ENCODE data around the gene KSR2. TPM values are rescaled to one million over a fixed set of nuclear protein-coding genes. Genes with fewer than 3 reads are reported as not detected.

The KSR2 gene
- total RNA-seq, 2 experiments from 2014 or later: 0.14 to 0.16 TPM

- ChIA-PET CTCF (no interaction called here), POLR2A (no interaction called here)
- H3K27ac Mint-ChIP-seq: no peak overlapping the region
- DNase-seq (no peak), ATAC-seq (no peak)
- no peaks in the 10 kb centered on the region for H3K9me3 Mint-ChIP-seq (ENCODE audit: low read depth)
- no peaks in the 10 kb centered on the region for H3K4me1 Mint-ChIP-seq
- no peak overlapping the region for H3K4me3 Mint-ChIP-seq
- intact Hi-C loops (cut with DNase I, micrococcal nuclease): no loop called here
- no peaks in the 10 kb centered on the region for H3K36me3 Mint-ChIP-seq (ENCODE audit: low read depth)
- H3K27me3 Mint-ChIP-seq: no peaks in the 10 kb centered on the region
These were observed 471.4 kb downstream of the KSR2 start for GRCh38 chr12:117497407-117497806.

GRCh38 chr12:117494833-117495655, 473.7 kb downstream of the KSR2 start:
- ChIA-PET CTCF (no interaction called here), POLR2A (no interaction called here)
- no peaks in the 10 kb centered on the region for H3K36me3 Mint-ChIP-seq (ENCODE audit: low read depth)
- H3K4me1 Mint-ChIP-seq: no peaks in the 10 kb centered on the region
- H3K27ac Mint-ChIP-seq: no peak overlapping the region
- intact Hi-C loops (cut with DNase I, micrococcal nuclease): no loop called here
- H3K27me3 Mint-ChIP-seq: no peaks in the 10 kb centered on the region
- DNase-seq (no peak), ATAC-seq (no peak)
- H3K4me3 Mint-ChIP-seq: no peak overlapping the region
- no peaks in the 10 kb centered on the region for H3K9me3 Mint-ChIP-seq (ENCODE audit: low read depth)

DNA sequence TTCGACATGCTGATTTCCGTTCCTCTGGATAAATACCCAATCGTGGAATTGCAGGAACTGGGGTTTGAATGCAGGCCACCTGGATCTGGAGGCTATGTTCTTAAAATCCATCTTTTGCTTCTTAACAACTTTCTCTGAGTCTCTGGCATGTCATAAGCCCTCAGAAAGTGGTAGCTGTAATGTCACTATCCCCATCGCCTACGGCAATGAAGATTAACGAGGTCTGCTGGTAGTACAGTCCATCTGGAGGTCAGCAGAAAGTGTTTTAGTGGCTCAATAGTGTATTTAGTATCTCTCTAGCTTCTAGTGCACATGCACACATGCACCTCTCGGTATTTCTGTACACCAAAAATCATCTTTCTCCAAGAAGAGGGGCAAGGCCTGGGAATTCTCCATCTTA, 477.1 kb downstream of the KSR2 start:
- Mint-ChIP-seq H3K4me3 (no peak overlapping the region), H3K4me1 (no peaks in the 10 kb centered on the region), H3K9me3 (ENCODE audit: low read depth) (no peaks in the 10 kb centered on the region), H3K27me3 (no peaks in the 10 kb centered on the region), H3K36me3 (ENCODE audit: low read depth) (no peaks in the 10 kb centered on the region), H3K27ac (no peak overlapping the region)
- POLR2A ChIA-PET: no interaction called here
- CTCF ChIA-PET: no interaction called here
- no peak for ATAC-seq
- no peak for DNase-seq
- intact Hi-C loops (cut with DNase I, micrococcal nuclease): no loop called here

GRCh38 chr12:117490130-117490529, 478.7 kb downstream of the KSR2 start:
- no peak for DNase-seq
- no peak overlapping the region for H3K4me3 Mint-ChIP-seq
- no peaks in the 10 kb centered on the region for H3K4me1 Mint-ChIP-seq
- no peaks in the 10 kb centered on the region for H3K27me3 Mint-ChIP-seq
- H3K36me3 Mint-ChIP-seq (ENCODE audit: low read depth): no peaks in the 10 kb centered on the region
- intact Hi-C loops (cut with DNase I, micrococcal nuclease): no loop called here
- H3K27ac Mint-ChIP-seq: no peak overlapping the region
- no peak for ATAC-seq
- CTCF ChIA-PET: no interaction called here
- POLR2A ChIA-PET: no interaction called here
- no peaks in the 10 kb centered on the region for H3K9me3 Mint-ChIP-seq (ENCODE audit: low read depth)

DNA sequence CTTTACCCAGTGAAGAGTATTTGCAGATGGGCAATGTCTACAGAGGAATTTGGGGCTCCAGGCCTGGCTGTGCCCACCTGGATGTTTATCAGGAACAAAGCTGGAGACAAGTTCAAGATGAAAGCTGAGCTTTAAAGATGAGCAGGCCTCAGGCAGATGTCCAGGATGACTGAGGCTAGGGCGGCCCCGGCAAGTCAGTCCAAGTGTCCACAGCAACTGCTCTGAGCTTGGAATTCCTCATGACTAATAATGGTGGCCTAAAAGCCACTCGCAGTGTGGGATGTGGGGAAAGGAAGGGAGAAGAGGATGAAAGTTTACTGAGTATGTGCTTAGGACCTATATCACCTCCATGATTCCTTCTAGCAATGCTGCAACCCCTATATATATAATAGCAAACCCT, 479.1 kb downstream of the KSR2 start:
- Mint-ChIP-seq H3K9me3 (ENCODE audit: low read depth) (no peaks in the 10 kb centered on the region), H3K4me1 (no peaks in the 10 kb centered on the region), H3K27me3 (no peaks in the 10 kb centered on the region), H3K4me3 (no peak overlapping the region), H3K36me3 (ENCODE audit: low read depth) (no peaks in the 10 kb centered on the region), H3K27ac (no peak overlapping the region)
- no peak for ATAC-seq
- no peak for DNase-seq
- POLR2A ChIA-PET: no interaction called here
- intact Hi-C loops (cut with DNase I, micrococcal nuclease): no loop called here
- CTCF ChIA-PET: no interaction called here

DNA sequence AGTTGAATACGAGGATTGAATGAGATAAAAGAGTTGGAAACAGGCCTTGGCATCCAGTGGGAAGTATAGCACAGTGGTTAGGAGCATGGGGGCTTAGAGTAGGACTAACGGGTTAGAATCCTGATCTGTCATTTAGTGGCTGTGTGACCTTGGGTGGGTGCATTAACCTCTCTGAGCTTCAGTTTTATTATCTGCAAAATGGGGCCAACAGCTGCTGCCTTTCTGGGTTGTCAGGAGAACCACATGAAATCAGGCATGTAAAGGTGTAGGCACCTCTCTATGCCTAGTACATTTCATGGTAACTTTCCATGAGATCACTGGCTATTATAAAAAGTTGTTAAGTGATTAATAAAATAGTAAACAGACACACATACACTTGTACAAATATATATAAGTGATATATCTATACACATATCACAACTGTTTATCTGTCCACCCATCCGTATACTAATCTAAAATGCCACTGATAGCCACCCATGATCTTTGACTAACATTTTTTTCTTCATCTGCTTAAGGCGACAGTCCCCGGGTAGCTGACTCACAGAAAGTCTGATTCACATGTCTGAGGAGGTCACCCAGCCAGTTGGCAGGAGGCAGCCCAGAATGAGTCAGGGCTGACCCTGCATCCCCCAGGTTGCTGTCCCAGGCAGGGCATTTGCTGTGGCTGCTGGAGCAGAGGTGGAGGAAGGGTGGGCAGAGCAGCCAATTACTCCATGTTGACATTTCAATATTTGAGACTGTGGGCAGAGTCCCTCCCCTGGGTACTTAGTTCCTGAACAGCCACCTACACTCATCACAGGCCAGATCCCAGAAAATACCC, 481.7 kb downstream of the KSR2 start:
- ATAC-seq (no peak), DNase-seq (no peak)
- intact Hi-C loops (cut with DNase I, micrococcal nuclease): no loop called here
- H3K27me3 Mint-ChIP-seq: no peaks in the 10 kb centered on the region
- ChIA-PET POLR2A (no interaction called here), CTCF (no interaction called here)
- H3K27ac Mint-ChIP-seq: no peak overlapping the region
- H3K4me1 Mint-ChIP-seq: no peaks in the 10 kb centered on the region
- H3K9me3 Mint-ChIP-seq (ENCODE audit: low read depth): no peaks in the 10 kb centered on the region
- no peaks in the 10 kb centered on the region for H3K36me3 Mint-ChIP-seq (ENCODE audit: low read depth)
- no peak overlapping the region for H3K4me3 Mint-ChIP-seq

DNA sequence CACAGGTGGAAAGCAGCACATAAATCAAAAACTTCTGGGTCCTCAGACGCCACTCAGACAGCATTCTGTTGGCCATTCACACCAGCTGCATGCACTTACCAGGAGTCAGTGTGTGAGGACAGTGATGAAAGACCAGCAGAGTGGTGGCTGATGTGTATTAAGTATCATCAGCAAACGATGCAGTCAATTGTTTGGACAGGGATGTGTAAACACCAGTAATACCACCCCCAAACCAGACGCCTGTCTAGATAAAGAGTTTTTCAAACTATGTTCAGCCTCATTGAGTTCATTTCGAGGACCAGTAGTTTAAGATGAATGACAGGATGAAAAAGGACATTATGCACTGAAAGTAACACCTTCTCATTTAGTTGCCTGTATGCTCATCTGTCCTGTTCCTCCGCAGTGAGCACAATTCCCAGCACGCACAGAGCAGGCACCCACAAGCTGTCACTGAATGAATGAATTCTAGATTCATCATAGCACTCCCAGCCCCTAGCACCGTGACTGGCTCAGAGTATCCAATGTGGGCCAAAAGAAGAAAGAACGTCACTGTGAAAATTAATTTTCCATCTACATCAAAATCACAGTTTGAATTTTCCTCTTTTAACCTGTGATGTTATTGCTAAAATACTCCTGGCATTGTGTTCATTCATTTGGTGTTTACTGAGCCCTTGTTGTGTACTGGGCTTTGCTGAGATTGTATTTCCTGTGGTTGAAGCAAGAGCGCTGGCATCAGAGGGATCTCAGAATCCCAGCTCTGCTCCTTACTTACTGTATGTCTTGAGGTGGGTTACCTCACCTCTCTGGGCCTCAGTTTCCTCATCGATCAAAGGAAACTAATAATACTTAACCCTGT, 482.6 kb downstream of the KSR2 start:
- Mint-ChIP-seq H3K27me3 (no peaks in the 10 kb centered on the region), H3K27ac (no peak overlapping the region), H3K9me3 (ENCODE audit: low read depth) (no peaks in the 10 kb centered on the region), H3K4me3 (no peak overlapping the region), H3K36me3 (ENCODE audit: low read depth) (no peaks in the 10 kb centered on the region), H3K4me1 (no peaks in the 10 kb centered on the region)
- no peak for DNase-seq
- intact Hi-C loops (cut with DNase I, micrococcal nuclease): no loop called here
- POLR2A ChIA-PET: no interaction called here
- CTCF ChIA-PET: no interaction called here
- ATAC-seq: no peak

DNA sequence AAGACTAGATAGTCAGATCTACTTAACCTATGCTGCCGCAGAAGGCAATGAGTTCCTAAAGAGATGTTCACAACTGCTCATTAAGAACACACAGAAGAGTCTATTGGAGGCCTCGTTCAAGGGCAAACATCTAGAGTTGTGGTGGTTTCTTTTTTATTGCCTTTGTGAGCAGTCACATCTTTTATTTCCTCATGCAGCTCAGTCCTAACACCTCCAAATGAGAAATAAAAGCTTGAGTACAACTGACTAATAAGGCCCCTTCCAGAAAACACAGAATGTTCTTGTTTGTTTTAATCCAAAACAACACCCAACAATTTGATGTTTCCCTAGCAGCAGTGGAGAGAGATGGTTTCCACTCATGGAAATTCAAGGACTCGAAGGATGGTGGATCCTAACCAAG, 483.9 kb downstream of the KSR2 start:
- H3K4me1 Mint-ChIP-seq: no peaks in the 10 kb centered on the region
- intact Hi-C loops (cut with DNase I, micrococcal nuclease): no loop called here
- H3K36me3 Mint-ChIP-seq (ENCODE audit: low read depth): no peaks in the 10 kb centered on the region
- no peaks in the 10 kb centered on the region for H3K27me3 Mint-ChIP-seq
- H3K4me3 Mint-ChIP-seq: no peak overlapping the region
- no peak overlapping the region for H3K27ac Mint-ChIP-seq
- CTCF ChIA-PET: no interaction called here
- H3K9me3 Mint-ChIP-seq (ENCODE audit: low read depth): no peaks in the 10 kb centered on the region
- POLR2A ChIA-PET: no interaction called here
- no peak for DNase-seq
- no peak for ATAC-seq

DNA sequence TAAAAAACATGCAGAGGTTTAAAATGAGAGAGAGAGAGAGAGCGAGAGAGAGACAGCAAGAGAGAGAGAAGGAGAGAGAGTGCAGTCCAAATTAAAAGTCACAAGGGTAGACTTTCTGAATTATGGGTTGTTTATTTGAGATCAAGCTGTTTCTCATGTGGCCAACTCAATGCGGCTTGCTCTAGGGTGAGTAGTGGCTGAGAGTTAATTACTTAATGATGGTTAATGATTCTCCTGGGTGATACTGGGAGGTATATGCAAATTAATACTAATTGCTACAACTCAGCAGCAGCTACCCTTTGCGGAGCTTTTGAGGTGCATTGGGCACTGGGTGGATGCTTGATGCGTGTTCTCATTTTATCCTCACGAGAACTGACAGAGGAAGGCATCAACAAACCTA, 485.3 kb downstream of the KSR2 start:
- Mint-ChIP-seq H3K36me3 (ENCODE audit: low read depth) (no peaks in the 10 kb centered on the region), H3K27ac (no peak overlapping the region), H3K4me3 (no peak overlapping the region), H3K9me3 (ENCODE audit: low read depth) (no peaks in the 10 kb centered on the region), H3K27me3 (no peaks in the 10 kb centered on the region), H3K4me1 (no peaks in the 10 kb centered on the region)
- ChIA-PET CTCF (interaction anchor here (1.2 kb wide), 1 partner anchor 25 kb away, joined by 3 read pairs; no protein-coding TSS in a partner anchor), POLR2A (no interaction called here)
- intact Hi-C loops (cut with DNase I, micrococcal nuclease): no loop called here
- DNase-seq: no peak
- ATAC-seq: no peak

DNA sequence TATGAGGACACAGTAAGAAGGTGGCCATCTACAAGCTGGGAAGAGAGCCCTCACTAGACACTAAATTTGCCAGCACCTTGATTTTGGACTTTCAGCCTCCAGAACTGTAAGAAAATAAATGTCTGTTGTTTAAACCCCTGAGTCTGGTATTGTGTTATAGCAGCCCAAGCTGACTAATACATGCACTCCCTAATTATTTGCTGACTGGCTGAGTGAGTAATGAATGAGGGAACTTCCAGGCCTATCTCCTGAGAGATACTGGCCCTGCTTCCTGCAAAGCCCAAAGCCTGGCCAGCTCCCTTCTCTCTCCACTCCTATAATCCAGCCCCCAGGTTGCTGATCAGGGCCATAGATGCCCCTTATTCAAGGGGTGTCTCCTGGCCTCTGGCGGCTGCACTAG, 487.3 kb downstream of the KSR2 start:
- intact Hi-C loops (cut with DNase I, micrococcal nuclease): no loop called here
- ChIA-PET CTCF (no interaction called here), POLR2A (no interaction called here)
- Mint-ChIP-seq H3K36me3 (ENCODE audit: low read depth) (no peaks in the 10 kb centered on the region), H3K4me1 (no peaks in the 10 kb centered on the region), H3K9me3 (ENCODE audit: low read depth) (no peaks in the 10 kb centered on the region), H3K27me3 (no peaks in the 10 kb centered on the region), H3K27ac (no peak overlapping the region), H3K4me3 (no peak overlapping the region)
- no peak for DNase-seq
- no peak for ATAC-seq

GRCh38 chr12:117476341-117476740, 492.4 kb downstream of the KSR2 start:
- intact Hi-C loops (cut with DNase I, micrococcal nuclease): no loop called here
- no peaks in the 10 kb centered on the region for H3K9me3 Mint-ChIP-seq (ENCODE audit: low read depth)
- DNase-seq (no peak), ATAC-seq (no peak)
- POLR2A ChIA-PET: no interaction called here
- H3K4me3 Mint-ChIP-seq: no peak overlapping the region
- no peaks in the 10 kb centered on the region for H3K36me3 Mint-ChIP-seq (ENCODE audit: low read depth)
- peaks cover 3% of the 10 kb centered on the region for H3K27me3 Mint-ChIP-seq
- H3K27ac Mint-ChIP-seq: no peak overlapping the region
- CTCF ChIA-PET: no interaction called here
- H3K4me1 Mint-ChIP-seq: no peaks in the 10 kb centered on the region

DNA sequence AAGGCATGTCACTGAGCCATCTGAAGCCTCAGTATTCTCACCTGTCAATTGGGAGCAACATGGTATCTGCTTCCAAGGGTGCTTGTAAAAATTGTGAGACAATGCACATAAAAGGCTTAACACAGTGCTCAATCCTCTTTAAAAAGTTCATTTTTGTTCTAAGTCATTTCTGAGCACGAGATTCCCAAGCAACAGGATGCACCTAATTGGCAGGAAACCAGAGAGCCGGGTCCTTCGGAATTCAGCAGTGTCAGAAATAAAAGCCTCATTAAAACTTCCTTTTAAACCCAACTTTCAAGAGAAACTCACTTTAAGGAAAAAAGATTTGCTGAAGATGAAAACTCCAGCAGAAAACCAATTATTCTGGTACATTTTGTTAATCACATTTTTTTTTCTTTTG, 494.9 kb downstream of the KSR2 start:
- Mint-ChIP-seq H3K9me3 (ENCODE audit: low read depth) (peaks cover 2% of the 10 kb centered on the region), H3K36me3 (ENCODE audit: low read depth) (no peaks in the 10 kb centered on the region), H3K27me3 (peaks cover 3% of the 10 kb centered on the region), H3K4me1 (no peaks in the 10 kb centered on the region), H3K4me3 (no peak overlapping the region), H3K27ac (no peak overlapping the region)
- ChIA-PET CTCF (interaction anchor here (0.7 kb wide), 1 partner anchor 107 kb away, joined by 3 read pairs; no protein-coding TSS in a partner anchor), POLR2A (no interaction called here)
- DNase-seq: no peak
- intact Hi-C loops (cut with DNase I, micrococcal nuclease): no loop called here
- no peak for ATAC-seq
